GM19438 (cell line): Measurements from ENCODE around the gene C11orf58.
A peak's percentile ranks its signal among the peaks of the same experiment; 100 is the strongest.

Experiments
- ATAC-seq: cut with Tn5 transposase; IDR thresholded peaks from one replicate; pipeline ENCODE4 v1.9.1; 2021; ENCODE audit warnings: low read depth; ENCODE audit not compliant: unreplicated experiment

The C11orf58 gene

DNA sequence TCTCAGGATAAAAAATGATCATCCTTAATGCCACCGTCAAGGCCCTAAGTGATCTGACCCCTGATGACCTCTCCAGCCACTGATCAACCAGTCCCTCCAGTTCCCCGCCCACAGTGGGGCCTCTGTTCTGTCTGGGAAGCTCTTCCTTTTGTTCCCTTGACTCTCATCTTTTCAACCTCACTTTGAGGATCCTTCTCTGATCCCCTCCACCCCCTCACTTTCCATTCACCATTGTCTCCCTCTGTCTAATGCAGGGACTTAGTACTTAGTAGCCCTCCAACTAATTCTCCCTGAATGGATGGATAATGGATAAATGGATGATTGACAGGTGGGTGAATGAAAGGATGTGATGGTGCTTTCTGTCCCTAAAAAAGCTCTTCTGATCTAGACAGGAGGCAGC, 45.6 kb downstream of the C11orf58 start:
- no peak for ATAC-seq

DNA sequence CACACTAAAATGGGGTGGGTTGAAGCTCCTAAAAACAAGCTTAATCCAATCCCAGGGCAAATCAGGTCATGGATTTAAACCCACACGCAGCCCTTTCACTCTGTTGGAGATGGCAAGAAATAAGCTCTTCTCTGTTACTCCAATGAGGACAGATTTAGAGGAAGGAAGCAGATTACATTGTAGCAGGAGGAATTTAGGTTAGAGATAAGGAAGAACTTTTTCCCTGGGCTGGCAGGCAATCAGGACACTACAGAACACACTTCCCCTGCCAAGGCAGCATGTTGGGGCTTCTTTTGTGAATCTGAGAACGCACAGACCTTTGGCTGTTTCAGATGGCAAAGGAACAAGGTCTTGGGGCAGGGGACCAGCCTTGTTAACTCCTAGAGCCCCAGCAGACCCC, 46.2 kb downstream of the C11orf58 start:
- ATAC-seq: no peak

DNA sequence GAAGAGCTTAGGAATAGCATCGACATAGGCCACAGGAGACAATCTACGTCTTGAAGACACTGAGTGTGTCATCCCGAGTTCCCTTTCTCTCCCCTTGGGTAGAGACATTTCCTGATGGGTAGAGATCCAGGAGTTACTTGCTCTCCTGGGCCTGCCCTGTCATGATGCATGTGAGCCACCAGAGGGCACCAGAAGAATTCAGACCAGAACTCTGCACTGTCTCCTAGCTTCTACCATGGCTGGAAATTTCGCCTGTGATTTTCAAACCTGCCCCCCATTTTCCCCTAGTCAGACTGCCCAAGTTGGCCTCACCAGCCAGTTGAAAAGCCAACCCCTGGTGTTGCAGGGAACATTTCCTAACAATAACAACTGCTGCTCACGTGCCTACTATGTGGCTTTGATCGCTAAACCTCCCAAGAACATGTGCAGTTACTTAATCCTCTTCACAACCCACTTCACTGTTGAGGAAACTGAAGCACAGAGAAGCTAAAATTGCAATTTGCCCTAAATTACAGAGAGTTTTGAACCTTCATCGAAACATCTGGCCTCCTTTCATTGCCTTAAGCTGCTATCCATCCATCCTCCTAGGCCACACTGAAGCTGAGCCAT, 47.2 kb downstream of the C11orf58 start:
- ATAC-seq: peak; percentile 82

DNA sequence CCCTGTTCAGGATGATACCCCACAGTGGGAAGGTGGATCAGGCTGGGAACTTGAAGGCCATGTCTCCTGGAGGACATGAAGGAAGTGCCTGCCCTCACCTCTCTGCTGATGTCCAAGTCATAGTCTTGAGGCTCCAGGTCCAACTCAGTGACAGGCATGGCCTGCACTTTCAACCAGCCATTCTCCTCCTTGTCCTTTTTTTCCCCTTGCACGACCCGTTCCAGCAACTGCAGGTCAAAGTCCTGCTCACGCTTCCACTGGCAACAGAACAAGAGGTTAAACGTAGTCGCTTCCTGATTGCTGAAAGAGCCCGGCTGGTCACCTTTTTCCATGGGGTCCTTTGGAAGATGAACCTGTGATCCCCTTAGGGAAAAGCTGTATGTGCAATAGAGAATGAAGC, 47.7 kb downstream of the C11orf58 start:
- no peak for ATAC-seq

DNA sequence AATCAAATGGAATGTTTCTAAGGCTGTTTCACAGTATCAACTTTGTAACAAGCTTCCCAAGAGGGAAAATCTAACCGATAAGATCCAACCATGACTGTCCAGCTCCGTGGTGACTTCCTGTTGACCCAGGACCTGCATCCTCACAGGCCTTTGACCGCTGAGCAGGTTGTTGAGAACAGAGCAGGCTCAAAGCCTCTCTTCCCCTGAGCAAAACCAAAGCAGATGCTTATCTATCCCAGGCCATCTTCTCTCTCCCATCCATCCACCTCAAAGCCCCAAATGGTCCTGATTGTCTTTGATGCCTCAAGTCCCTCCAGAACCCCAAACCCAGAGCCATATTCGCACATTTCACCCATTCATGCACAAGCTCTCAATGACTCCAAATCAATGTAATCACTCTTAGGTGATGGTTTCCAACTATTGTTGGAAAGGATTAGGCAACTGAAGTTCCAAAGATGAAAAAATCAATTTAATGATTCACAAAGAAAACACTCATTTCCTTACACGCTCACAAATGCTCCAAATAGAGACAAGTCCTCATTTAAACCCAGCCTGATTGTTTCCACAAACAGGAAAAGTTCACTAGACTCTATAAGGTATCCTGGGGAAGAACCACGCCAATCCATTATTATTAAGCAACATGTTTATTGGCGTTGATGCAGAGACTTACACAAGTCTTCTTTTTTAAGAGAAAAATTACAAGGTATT, 48.7 kb downstream of the C11orf58 start:
- no peak for ATAC-seq

DNA sequence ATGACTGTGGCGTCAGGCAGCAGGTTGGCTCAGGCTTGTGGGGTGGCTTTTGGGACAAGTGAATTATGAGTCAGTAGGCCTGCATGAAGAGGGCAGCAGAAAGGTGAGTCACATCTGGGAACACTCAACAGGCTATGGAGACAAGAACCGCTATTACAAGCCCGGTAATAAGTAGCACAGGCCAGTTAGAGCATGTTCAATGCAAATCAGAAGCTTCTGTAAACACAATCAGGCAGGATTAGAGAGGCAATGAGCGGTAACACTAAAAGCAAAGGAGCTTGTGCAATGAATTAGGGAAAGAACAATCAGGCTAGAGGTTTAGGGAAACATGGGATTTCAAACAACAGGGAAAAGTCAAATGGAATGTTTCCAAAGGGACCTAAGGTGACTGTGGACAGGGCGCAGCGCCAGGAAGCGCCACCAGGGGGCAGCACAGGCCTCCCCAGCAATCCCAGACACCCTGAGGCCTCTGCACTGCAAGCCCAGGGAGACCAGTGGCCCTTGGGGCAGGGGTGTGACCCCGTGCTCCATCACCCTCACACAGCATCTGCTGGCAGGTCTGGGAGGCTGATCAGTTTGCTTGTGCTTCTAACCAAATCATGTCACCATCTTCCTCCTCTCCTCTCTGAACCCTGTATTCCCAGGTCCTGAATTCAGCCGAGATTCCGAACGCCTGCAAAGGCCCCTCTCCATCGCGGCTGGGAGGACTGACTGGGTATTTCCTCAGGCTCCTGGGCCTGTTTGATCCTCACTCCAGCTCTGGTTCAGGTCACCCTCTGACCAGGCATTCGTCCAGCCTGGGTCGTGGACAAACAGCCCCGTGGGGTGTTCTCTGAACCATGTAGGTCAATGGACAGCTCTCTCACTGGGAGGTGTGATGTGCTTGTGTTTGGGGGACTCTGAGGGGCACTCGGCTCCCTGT, 50.0 kb downstream of the C11orf58 start:
- peak; percentile 70 for ATAC-seq

DNA sequence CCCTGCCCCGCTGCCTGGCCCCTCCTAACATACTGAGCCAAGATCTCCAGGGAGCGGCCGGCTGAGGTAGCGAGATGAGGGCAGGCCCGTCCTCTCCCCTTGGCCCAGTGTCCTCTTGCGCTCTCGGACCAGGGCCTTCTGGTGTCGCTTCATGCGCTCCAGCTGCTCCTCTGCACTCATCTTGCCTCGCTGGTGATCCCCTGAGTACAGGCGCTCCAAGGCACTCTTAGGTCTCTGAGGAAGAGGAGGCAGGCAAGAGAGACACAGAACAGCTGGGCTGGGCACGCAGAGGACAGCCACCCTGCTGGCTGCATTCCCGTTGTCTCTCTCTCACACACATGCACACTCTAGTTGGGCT, 50.6 kb downstream of the C11orf58 start:
- ATAC-seq: no peak

DNA sequence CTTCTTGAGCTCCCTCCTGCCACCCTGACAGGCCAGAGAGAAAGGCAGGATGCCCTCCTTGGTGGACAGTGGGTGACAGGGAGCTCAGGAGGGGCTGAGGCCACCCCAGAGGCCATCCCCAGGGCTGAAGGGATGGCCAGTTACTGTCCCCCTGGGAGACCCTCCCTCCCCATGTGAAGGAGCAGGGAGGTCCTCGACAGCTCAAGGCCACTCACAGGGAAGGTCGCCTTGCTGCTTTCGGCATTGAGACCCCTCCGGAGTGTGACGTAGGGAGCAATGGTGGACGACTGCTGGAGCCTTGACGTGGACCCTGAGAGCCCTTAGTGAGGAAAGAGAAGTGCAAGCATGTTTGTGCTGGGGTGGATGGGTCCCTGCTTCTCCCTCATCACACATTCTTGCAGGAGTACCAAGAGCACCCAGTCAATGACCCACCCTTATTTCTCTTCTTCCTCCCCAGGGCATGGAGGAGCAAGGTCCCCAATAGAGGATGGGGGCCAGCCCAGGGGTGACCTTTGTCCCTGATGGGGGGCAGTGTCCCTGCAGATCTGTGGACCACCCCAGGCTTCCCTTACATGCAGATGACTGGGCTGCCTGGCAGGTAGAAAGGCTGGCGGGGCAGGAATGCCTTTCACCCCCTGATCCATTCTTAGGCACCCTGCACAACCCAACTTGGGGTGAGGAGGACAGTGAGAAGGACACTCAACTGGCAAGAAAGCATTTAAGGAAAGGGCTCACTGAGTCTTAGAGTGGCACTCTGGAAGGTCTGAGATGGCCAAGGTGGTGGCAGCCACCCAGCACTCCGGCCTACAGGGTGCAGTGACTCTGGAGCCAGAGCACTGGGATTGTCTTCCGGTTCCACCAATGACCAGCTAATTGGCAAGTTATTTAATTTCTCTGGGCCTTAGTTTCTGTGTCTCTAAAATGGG, 51.4 kb downstream of the C11orf58 start:
- no peak for ATAC-seq

DNA sequence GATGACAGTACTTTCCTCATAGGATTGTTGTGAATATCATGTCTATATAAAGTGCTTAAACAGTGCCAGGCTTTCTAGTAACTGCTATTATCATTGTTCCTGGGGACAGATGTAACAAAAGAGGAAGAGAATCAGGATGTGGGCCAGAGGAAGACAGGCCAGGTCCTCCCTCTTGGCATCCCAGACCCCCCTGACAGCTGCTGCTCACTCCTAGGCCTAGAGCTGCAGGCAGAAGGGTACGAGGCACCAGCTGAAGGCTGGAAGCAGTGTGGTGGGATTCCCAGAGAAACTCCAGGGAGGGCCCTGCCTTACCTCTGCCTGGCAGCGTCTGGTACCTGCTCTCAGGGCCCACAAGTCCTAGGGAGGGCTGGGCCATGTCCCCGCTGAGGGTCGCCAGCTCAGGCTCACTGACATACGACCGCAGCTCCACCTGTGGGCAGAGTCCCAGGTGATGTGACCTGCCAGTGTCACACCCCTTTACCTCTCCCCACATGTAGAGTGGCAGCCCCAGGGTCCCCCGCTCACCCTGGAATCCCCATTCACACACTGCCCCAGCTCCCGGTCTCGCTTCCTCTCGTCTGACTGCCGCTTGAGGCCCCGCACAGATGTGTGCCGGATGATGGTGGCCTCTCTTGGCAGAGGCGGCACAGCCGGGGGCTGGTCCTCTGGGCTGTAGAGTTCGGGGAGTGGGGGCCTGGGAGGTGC, 52.2 kb downstream of the C11orf58 start:
- no peak for ATAC-seq

DNA sequence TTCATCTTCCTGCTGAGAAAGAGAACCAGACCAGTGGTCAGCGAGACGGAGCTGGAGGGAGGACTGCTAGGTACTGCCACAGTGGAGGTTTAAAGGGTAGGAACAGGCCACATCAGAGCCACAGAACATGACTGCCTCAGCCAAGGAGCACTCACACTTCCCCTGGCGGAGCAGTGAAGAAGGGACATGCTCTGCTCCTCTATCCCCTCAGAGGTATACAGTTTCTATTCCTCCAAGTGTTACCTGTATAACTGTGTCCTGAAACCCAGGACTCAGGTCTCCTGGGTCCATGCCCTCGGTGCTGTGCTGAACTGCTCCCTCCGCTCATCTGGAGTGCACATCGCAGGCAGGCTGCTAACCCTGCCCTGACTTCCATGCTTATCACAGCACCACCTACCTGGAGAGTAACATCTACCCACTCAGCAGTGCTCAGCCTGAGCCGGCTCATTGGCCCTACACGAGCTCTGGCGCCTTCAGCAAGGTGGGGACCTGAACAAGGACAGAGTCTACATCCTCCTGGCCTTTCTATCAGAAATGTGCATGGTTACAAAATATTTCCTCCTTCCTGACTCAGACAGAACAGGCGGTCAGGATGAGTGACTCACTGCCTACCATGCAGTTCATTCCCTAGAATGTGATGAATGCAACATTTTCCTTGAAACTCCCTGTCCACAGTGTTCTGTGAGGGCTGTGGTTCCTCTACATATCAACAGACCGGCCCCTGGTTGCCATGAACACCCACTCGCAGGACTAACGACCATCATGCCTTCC, 52.9 kb downstream of the C11orf58 start:
- ATAC-seq: no peak

DNA sequence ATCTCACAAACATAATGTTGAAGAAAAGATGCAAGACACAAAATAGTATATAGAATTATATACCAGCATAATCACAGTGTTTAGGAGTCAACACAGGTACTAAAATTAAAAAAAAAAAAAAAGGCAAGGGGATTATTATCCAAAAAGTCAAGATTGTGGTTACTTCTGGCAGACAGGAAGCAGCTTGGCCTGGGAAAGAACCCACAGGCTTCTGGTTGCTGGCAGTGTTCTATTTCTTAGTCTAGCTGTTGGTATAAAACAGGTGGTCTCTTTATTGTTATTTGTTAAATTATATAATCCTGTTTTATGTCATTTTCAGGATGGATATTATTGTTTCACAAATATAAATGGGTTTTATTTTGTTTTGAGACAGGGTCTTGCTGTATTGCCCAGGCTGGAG, 54.0 kb downstream of the C11orf58 start:
- ATAC-seq: no peak

DNA sequence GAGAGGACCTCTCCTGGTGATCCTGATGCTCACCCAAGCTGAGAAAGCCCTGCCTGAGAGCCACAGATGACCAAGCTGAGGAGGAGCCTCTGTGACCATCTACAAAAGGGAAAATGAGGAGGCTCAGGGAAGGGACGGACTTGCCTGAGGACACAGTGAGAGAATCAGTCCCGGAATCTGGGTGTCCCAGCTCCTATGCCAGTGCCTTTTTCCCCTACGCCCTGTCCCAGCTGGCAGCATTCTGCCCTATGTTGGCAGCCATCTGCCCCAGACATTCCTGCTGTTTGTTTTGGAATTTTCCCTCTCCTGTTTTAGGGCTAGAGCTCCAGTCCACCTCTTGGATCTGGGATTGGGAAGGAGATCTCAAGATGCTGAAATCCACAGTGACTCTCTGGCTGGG, 54.6 kb downstream of the C11orf58 start:
- ATAC-seq: no peak

DNA sequence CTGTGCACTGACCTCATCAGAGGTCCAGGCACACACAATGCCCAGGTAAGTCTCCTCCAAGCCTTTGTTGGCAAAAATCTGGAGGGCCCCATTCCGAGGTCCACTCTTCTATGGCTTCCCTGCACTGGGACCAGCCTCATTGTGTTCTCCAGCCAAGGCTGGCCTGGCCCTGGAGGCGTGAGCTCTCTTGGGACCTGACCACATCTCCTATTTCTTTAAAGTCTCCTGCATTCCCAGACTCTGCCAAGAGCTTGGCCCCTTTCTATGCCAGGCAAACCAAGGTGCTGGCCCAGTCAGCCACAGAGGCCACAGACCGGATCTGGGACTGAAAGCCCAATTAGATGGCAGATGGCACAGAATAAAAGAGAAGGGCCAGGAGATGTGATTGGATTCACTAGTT, 55.1 kb downstream of the C11orf58 start:
- ATAC-seq: no peak

DNA sequence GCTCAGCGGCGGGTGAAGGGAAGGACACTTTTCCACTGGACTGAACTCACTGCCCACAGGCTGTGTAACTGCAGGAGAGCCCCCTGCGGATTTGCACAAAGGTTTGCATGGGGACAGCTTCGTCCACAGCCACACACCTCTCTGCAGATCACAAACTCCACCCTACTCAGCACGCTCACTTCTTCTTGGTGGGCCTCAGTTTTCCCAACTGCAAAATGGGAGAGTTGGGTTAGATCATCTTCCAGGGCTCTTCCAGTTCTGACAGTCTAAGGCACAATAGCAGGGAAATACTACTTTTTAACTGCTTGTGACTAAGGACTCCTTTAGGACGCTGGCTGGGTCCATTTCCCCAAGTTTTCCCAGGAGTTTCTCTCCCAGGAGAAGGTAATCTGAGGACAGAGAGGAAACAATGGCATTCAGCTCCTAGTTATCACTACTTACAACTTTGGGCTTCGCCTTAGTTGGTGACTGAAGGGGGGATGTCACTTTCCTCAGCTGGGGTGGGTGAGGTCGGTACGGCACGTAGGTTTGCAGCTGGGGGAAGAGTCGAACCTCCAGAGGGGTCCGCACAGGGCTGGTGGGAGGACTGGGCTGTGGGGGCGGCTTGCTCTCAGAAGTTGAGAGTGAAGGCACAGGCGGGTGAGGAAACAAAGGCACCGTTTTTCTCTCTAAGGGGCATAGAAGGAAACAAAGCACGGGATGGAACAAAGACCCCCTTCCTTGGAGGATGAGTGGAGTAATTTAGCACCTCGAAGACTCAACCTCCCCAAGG, 55.8 kb downstream of the C11orf58 start:
- ATAC-seq: no peak

DNA sequence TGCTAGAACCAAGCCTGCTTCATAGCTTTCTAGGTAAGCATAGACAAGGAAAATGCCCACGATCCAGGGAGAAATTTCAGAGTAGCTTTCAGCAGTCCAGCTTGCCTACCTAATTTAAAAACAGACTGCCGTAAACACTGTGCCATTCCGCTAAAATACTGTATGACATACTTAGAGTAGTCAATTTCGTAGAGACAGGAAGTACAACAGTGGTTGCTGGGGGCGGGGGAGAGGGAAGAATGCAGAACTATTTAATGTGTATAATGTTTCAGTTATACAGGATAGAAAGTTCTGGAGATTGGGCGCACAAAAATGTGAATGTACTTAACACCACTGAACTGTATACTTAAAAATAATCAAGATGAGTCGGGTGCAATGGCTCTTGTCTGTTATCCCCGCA, 56.7 kb downstream of the C11orf58 start:
- ATAC-seq: no peak

DNA sequence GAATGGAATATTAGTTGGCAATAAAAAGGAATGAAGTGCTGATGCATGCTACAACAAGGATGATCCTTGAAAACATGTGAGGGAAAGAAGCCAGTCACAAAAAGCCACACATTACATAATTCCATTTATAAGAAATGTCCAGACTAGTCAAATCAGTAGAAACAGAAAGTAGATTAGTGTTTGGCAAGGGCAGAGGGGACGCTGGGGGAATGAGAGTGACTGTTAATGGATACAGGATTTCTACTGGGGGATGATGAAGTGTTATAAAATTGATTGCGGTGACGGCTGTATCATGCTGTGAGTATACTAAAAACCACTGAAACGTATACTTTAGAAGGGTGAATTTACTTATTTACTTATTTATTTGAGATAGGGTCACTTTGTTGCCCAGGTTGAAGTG, 57.9 kb downstream of the C11orf58 start:
- ATAC-seq: no peak

DNA sequence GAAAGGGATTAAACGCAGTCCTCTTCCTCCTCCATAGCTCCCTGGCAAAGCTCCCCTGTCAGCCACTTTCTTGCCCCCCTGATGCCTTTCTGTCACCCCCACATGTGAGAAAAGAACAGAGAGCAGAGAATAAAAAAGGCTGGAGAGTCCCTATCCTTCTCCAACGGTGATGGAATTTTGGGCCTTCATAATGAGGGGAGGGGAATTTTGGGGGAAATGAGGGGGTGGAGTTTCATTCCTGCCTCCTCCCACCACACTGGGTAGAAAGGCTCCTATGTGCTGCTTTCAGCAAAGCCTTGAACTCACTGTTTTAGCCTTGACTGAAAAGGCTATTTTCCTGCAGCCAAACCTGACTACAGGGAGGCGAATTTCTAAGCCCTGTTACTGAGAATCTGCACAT, 59.3 kb downstream of the C11orf58 start:
- ATAC-seq: no peak

DNA sequence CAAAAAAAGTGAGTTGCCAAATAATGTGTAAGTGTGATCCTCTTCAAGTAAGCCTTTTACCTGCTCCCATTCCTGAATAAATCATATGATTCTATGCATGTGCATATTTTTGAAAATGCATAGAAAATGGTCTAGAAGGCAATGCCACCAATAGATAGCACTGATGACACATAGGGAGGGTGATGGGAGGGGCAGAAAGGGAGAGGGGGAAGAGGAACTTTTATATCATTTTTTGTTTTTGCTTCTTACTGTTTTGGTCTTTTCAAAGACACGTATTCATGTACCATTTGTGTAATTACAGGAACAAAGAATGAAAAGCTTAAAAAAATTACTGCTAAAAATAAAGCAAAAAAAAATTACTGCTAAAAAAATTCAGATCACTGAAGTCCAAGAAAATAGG, 60.8 kb downstream of the C11orf58 start:
- ATAC-seq: no peak

DNA sequence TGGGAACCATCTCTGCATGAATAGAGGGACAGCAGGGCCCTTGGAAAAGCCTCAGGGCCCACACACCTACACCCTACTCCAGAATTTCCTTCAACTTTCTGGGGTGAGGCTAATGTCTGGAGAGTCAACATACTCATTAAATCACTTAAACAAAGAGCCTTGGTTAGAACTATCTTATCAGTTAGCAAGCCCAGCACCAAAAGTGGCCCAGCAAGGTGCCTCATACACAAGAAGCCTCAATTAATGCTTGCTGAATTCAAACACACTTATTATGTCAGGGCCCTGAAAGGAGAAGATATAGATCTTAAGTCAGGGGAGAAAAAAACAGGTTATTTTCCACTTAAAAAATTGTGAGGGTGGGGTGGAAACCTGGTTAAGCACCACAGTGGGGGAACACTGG, 61.4 kb downstream of the C11orf58 start:
- no peak for ATAC-seq
